HepG2 (cell line): Measurements from ENCODE around the gene KANSL3. TPM values are rescaled to one million over a fixed set of nuclear protein-coding genes. Genes with fewer than 3 reads are reported as not detected.

Source experiments
- CREB3 ChIP-seq: sonication (generic); formaldehyde crosslinking; IDR thresholded peaks from 2 replicates; pipeline ENCODE4 v1.5.0; 2020; ENCODE audit warnings: missing genetic modification reagents
- FOXO1 ChIP-seq: sonication (generic); formaldehyde crosslinking; IDR thresholded peaks from 2 replicates; pipeline ENCODE4 v1.4.0; 2020; ENCODE audit warnings: missing genetic modification reagents
- GPN1 ChIP-seq: sonication (generic); formaldehyde crosslinking; IDR thresholded peaks from 2 replicates; pipeline ENCODE4 v1.5.1; 2020; ENCODE audit warnings: missing genetic modification reagents, borderline replicate concordance
- GRHL1 ChIP-seq: sonication (generic); formaldehyde crosslinking; conservative IDR thresholded peaks from 2 replicates; pipeline ENCODE4 v1.8.0; 2022; ENCODE audit warnings: missing genetic modification reagents
- HIVEP1 ChIP-seq: sonication (generic); formaldehyde crosslinking; IDR thresholded peaks from 2 replicates; pipeline ENCODE4 v1.4.0; 2020; ENCODE audit warnings: mild to moderate bottlenecking, missing genetic modification reagents
- MATR3 ChIP-seq: sonication (generic); formaldehyde crosslinking; IDR thresholded peaks from 2 replicates; pipeline ENCODE4 v1.4.0; 2020; ENCODE audit warnings: missing genetic modification reagents
- NFE2 ChIP-seq: sonication (generic); formaldehyde crosslinking; IDR thresholded peaks from 2 replicates; pipeline ENCODE4 v1.4.0; 2020; ENCODE audit warnings: missing genetic modification reagents
- POGZ ChIP-seq: sonication (generic); formaldehyde crosslinking; IDR thresholded peaks from 2 replicates; pipeline ENCODE4 v1.4.0; 2020; ENCODE audit warnings: mild to moderate bottlenecking, missing genetic modification reagents
- PTBP1 ChIP-seq: fragments of 200-400 bp; formaldehyde crosslinking; IDR thresholded peaks from 2 replicates; pipeline ENCODE4 v1.6.1; 2018; ENCODE audit warnings: low read length, low read depth; ENCODE audit not compliant: poor library complexity, severe bottlenecking
- SMAD3 ChIP-seq: sonication (generic); formaldehyde crosslinking; IDR thresholded peaks from 2 replicates; pipeline ENCODE4 v1.4.0; 2020; ENCODE audit warnings: missing genetic modification reagents
- SP4 ChIP-seq: sonication (generic); formaldehyde crosslinking; IDR thresholded peaks from 2 replicates; pipeline ENCODE4 v1.8.1; 2023; ENCODE audit warnings: mild to moderate bottlenecking, missing genetic modification reagents
- TAF1 ChIP-seq: sonication (generic); formaldehyde crosslinking; IDR thresholded peaks from 2 replicates; pipeline ENCODE4 v1.4.0; 2020; ENCODE audit warnings: missing genetic modification reagents
- WIZ ChIP-seq: sonication (generic); formaldehyde crosslinking; IDR thresholded peaks from 2 replicates; pipeline ENCODE4 v1.5.1; 2020; ENCODE audit warnings: mild to moderate bottlenecking, missing genetic modification reagents
- ZBTB20 ChIP-seq: sonication (generic); formaldehyde crosslinking; IDR thresholded peaks from 2 replicates; pipeline ENCODE4 v1.8.1; 2023; ENCODE audit warnings: missing genetic modification reagents, low read depth, mild to moderate bottlenecking, borderline replicate concordance
- ZNF260 ChIP-seq: sonication (generic); formaldehyde crosslinking; IDR thresholded peaks from 2 replicates; pipeline ENCODE4 v1.4.0; 2020; ENCODE audit warnings: missing genetic modification reagents, low read depth, mild to moderate bottlenecking, borderline replicate concordance
- ZNF543 ChIP-seq: sonication (generic); formaldehyde crosslinking; IDR thresholded peaks from 2 replicates; pipeline ENCODE4 v1.4.0; 2020; ENCODE audit warnings: mild to moderate bottlenecking, missing genetic modification reagents
- ZNF567 ChIP-seq: sonication (generic); formaldehyde crosslinking; IDR thresholded peaks from 2 replicates; pipeline ENCODE4 v1.8.1; 2023; ENCODE audit warnings: mild to moderate bottlenecking, missing genetic modification reagents, borderline replicate concordance
- ZNF75D ChIP-seq: sonication (generic); formaldehyde crosslinking; IDR thresholded peaks from 2 replicates; pipeline ENCODE4 v1.8.1; 2023; ENCODE audit warnings: missing genetic modification reagents, mild to moderate bottlenecking, borderline replicate concordance
- polyA plus RNA-seq, 8 experiments: library from polyadenylated mRNA; depleted of rRNA in 3 of 8; stranded (reverse) in 7 of 8; unstranded in 1 of 8; fragments of >200 nt; fragmentation: Illumina TruSeq in 4 of 8; extraction: Trizol in 4 of 8; gene quantifications; 2 replicates each; pipeline versions ENCODE4 v1.2.1 to v1.2.3, GENCODE V29; 2011 to 2016; ENCODE audit warnings: low read depth in 4 of 8, missing spikeins in 1 of 8, mixed read lengths in 1 of 8; ENCODE audit not compliant: insufficient read depth in 1 of 8
- total RNA-seq, 5 experiments: library from RNA; depleted of rRNA; stranded (reverse); fragments of >200 nt; fragmentation: Illumina TruSeq; extraction: Trizol; gene quantifications; 2 replicates each; pipeline ENCODE4 v1.2.3, GENCODE V29; 2016; ENCODE audit warnings: low read depth in 1 of 5
- TF ChIP-seq, protein P1 (sequence below): IDR thresholded peaks from 2 replicates; pipeline ENCODE4 v1.4.0; 2020; ENCODE audit warnings: mild to moderate bottlenecking, missing genetic modification reagents
- TF ChIP-seq, protein P2 (sequence below): sonication (generic); formaldehyde crosslinking; IDR thresholded peaks from 2 replicates; pipeline ENCODE4 v1.5.0; 2020; ENCODE audit warnings: missing genetic modification reagents, mild to moderate bottlenecking, borderline replicate concordance

KANSL3 gene
- total and polyA plus RNA-seq, 2 of the 13 experiments (the other 11 are each of a cell fraction or from before 2014, with no cell fraction given) = 20.8 to 37.3 TPM

DNA sequence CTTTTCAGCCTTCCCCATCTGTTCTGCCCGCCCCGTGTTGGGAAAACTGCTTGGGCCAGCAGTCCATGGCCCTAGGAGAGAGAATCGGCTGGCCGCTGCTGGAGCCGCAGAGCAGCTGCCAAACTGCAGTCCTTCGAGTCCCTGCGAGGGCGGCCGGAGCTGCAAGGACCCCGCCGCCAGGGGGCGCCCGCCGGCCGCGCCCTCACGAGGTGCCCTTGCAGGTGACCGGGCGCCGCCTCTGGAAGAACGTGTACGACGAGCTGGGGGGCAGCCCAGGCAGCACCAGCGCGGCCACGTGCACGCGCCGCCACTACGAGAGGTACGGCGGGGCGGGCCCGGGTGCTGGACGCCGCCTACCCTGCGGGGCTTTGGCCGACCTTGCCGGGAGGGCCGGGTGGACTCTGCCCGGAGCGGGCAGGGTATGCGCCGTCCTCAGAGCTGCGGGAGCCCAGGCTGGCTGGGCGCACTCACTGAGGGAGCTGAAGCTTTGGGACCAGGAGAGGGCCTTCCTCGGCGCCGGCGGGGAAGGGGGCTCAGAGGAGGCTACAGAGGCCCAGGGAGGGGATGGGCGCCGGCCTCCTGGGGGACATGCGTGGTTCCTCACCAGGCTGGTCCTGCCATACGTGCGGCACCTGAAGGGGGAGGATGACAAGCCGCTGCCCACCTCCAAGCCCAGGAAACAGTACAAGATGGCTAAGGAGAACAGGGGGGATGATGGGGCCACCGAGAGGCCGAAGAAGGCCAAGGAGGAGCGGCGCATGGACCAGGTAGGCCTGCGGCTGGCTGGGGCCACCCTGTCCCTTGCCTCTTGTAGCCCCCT, 87.9 kb downstream of the KANSL3 start (continued):
- TF ChIP-seq, protein P1, sequence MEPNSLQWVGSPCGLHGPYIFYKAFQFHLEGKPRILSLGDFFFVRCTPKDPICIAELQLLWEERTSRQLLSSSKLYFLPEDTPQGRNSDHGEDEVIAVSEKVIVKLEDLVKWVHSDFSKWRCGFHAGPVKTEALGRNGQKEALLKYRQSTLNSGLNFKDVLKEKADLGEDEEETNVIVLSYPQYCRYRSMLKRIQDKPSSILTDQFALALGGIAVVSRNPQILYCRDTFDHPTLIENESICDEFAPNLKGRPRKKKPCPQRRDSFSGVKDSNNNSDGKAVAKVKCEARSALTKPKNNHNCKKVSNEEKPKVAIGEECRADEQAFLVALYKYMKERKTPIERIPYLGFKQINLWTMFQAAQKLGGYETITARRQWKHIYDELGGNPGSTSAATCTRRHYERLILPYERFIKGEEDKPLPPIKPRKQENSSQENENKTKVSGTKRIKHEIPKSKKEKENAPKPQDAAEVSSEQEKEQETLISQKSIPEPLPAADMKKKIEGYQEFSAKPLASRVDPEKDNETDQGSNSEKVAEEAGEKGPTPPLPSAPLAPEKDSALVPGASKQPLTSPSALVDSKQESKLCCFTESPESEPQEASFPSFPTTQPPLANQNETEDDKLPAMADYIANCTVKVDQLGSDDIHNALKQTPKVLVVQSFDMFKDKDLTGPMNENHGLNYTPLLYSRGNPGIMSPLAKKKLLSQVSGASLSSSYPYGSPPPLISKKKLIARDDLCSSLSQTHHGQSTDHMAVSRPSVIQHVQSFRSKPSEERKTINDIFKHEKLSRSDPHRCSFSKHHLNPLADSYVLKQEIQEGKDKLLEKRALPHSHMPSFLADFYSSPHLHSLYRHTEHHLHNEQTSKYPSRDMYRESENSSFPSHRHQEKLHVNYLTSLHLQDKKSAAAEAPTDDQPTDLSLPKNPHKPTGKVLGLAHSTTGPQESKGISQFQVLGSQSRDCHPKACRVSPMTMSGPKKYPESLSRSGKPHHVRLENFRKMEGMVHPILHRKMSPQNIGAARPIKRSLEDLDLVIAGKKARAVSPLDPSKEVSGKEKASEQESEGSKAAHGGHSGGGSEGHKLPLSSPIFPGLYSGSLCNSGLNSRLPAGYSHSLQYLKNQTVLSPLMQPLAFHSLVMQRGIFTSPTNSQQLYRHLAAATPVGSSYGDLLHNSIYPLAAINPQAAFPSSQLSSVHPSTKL = peak; percentile 88
- peak; percentile 90 for TF ChIP-seq POGZ (CRISPR knock-in tag)
- no peak for TF ChIP-seq NFE2
- no peak for TF ChIP-seq GRHL1 (CRISPR knock-in tag)
- TF ChIP-seq WIZ (CRISPR knock-in tag) = no peak
- peak; percentile 85; the same call in 1 of the 2 replicates for TF ChIP-seq SMAD3 (CRISPR knock-in tag)
- TF ChIP-seq SP4 (CRISPR knock-in tag) = peak; percentile 92
- TF ChIP-seq ZNF260 (CRISPR knock-in tag) = no peak
- TF ChIP-seq ZNF543 = peak; percentile 48; the same call in 1 of the 2 replicates
- peak; percentile 84; the same call in 1 of the 2 replicates for TF ChIP-seq CREB3
- TF ChIP-seq ZNF567 (CRISPR knock-in tag) = peak; percentile 96
- no peak for TF ChIP-seq ZBTB20 (CRISPR knock-in tag)
- peak; percentile 57; the same call in 1 of the 2 replicates for TF ChIP-seq TAF1 (CRISPR knock-in tag)
- TF ChIP-seq ZNF75D (CRISPR knock-in tag) = no peak
- TF ChIP-seq, protein P2, sequence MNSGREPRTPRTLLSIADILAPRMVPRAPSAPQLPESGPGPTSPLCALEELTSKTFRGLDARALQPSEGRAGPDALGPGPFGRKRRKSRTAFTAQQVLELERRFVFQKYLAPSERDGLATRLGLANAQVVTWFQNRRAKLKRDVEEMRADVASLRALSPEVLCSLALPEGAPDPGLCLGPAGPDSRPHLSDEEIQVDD (CRISPR knock-in tag) = peak; percentile 78; the same call in 1 of the 2 replicates
- peak; percentile 70 for TF ChIP-seq HIVEP1 (CRISPR knock-in tag)
- no peak for TF ChIP-seq GPN1 (CRISPR knock-in tag)
- peak; percentile 38 for TF ChIP-seq FOXO1 (CRISPR knock-in tag)
- no peak for TF ChIP-seq PTBP1
- TF ChIP-seq MATR3 = no peak
